ENCODE data around the gene PTPRG.

DNA sequence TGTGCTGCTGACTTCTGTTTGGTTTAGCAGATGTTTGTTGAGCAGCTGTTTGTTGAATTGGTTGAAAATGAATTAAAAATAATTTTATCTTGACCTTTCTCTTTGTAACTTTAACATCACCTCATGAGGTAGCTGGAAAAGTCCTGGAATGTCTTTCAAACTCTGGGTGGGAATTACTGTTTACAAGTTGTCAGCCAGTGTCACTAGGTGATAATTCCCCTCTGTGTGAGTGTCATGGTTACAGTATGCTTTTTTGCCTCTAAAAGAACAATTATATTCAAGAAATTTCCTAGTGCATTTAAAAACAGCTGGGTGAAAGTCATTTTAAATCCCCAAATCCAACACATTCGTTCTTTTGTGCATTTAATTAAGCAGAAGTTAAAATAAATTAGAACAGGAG lies 113.2 kb downstream of the PTPRG start:
- TF ChIP-seq POLR2A (IDR thresholded peaks at IDR 0.05; ENCODE audit: low read length) = no peak
- no peak for TF ChIP-seq GATA1 (IDR thresholded peaks at IDR 0.05; ENCODE audit: low read depth, low read length)
